ENCODE results near the gene SEMA3B. TPM values are rescaled to one million over a fixed set of nuclear protein-coding genes. Genes with fewer than 3 reads are reported as not detected.

SEMA3B gene
- total RNA-seq, 4 donors from 2014 or later, result 1.7 to 3.1 (median 2.1) TPM

DNA sequence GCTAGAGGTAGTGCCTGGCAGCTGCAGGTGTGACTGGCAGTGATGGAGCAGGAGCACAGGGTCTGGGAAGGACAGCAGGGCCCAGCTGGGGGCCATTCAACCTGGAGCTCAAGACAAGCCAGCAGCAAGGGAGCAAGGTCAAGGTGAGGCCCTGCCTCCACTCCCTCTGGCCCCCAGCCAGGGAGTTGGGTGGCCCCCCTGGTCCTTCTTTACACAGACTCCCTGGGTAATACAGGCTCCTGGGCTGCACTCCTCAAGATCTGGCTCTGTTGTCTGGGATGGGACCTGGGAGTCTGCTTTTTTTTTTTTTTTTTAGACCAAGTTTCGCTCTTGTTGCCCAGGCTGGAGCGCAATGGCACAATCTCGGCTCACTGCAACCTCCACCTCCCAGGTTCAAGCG is 18.4 kb upstream of the SEMA3B start:
- no peak for DNase-seq
- H3K4me1 ChIP-seq, result peaks cover 60 to 79% of the 10 kb centered on the region in 2 donors
- in situ Hi-C loops (cut with MboI; ENCODE audit: low sequenced_read_pairs in 4 of 4), result no loop called here
- ATAC-seq, result no peak
- no peak overlapping the region for H3K4me3 ChIP-seq
- intact Hi-C loops (cut with DNase I; ENCODE audit: low total_unique reads), result no loop called here
- TF ChIP-seq, protein P1, sequence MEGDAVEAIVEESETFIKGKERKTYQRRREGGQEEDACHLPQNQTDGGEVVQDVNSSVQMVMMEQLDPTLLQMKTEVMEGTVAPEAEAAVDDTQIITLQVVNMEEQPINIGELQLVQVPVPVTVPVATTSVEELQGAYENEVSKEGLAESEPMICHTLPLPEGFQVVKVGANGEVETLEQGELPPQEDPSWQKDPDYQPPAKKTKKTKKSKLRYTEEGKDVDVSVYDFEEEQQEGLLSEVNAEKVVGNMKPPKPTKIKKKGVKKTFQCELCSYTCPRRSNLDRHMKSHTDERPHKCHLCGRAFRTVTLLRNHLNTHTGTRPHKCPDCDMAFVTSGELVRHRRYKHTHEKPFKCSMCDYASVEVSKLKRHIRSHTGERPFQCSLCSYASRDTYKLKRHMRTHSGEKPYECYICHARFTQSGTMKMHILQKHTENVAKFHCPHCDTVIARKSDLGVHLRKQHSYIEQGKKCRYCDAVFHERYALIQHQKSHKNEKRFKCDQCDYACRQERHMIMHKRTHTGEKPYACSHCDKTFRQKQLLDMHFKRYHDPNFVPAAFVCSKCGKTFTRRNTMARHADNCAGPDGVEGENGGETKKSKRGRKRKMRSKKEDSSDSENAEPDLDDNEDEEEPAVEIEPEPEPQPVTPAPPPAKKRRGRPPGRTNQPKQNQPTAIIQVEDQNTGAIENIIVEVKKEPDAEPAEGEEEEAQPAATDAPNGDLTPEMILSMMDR (IDR thresholded peaks at IDR 0.05 in 4 of 5, conservative IDR thresholded peaks at IDR 0.05 in 1 of 5), result no peak
- no peak for TF ChIP-seq POLR2A (IDR thresholded peaks at IDR 0.05)
- H3K36me3 ChIP-seq, result peaks cover 0 to 12% of the 10 kb centered on the region in 2 donors
- peak overlapping the region; percentile 80 to 96 (median 87) for H3K27ac ChIP-seq
- H3K9me3 ChIP-seq, result no peaks in the 10 kb centered on the region
- no peaks in the 10 kb centered on the region for H3K27me3 ChIP-seq

DNA sequence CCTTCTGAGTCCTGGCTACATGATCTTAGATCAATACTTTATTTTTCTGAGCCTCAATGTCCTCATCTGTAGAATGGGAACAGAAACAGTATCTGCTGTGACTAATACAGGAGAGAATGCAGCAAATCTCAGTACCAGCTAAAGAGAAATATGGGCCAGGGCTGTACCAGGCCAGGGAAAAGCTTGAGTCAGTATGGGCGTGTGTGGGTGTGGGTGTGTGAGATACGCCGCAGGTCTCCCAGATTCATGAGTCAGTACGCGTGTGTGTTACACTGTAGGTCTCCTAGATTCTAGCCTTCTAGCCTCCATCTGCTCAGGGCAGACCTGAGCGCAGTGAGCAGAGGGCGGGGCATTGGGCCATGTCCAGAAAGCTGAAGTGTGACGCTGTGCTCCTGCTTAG is 17.7 kb upstream of the SEMA3B start:
- no peaks in the 10 kb centered on the region for H3K9me3 ChIP-seq
- H3K27ac ChIP-seq, result peak overlapping the region; percentile 80 to 96 (median 87)
- ATAC-seq (no peak), DNase-seq (no peak)
- peaks cover 55 to 75% of the 10 kb centered on the region in 2 donors for H3K4me1 ChIP-seq
- no peak overlapping the region for H3K4me3 ChIP-seq
- TF ChIP-seq, protein P1 (IDR thresholded peaks at IDR 0.05 in 4 of 5, conservative IDR thresholded peaks at IDR 0.05 in 1 of 5), result no peak
- TF ChIP-seq POLR2A (IDR thresholded peaks at IDR 0.05), result no peak
- in situ Hi-C loops (cut with MboI; ENCODE audit: low sequenced_read_pairs in 4 of 4), result no loop called here
- H3K27me3 ChIP-seq, result no peaks in the 10 kb centered on the region
- H3K36me3 ChIP-seq, result peaks cover 0 to 14% of the 10 kb centered on the region in 2 donors
- intact Hi-C loops (cut with DNase I; ENCODE audit: low total_unique reads), result no loop called here

- peaks cover 0 to 39% of the 10 kb centered on the region in 2 donors for H3K36me3 ChIP-seq
- H3K27ac ChIP-seq, result peak overlapping the region; percentile 78 to 96 (median 87)
- in situ Hi-C loops (cut with MboI; ENCODE audit: low sequenced_read_pairs in 4 of 4) (no loop called here), intact Hi-C loops (cut with DNase I; ENCODE audit: low total_unique reads) (no loop called here)
- H3K4me3 ChIP-seq, result no peak overlapping the region
- H3K27me3 ChIP-seq, result no peaks in the 10 kb centered on the region
- peak; percentile 45 to 59 for ATAC-seq
- TF ChIP-seq, protein P1 (IDR thresholded peaks at IDR 0.05 in 4 of 5, conservative IDR thresholded peaks at IDR 0.05 in 1 of 5), result no peak
- peak; percentile 35 to 65 for TF ChIP-seq POLR2A (IDR thresholded peaks at IDR 0.05)
- H3K9me3 ChIP-seq, result no peaks in the 10 kb centered on the region
- peaks cover 28 to 55% of the 10 kb centered on the region in 2 donors for H3K4me1 ChIP-seq
- peak; percentile 41 to 57 for DNase-seq
Observed at GRCh38 chr3:50254577-50255250, 14.2 kb upstream of the SEMA3B start.

GRCh38 chr3:50255251-50255615 is 13.7 kb upstream of the SEMA3B start:
- TF ChIP-seq POLR2A (IDR thresholded peaks at IDR 0.05), result no peak
- TF ChIP-seq, protein P1 (IDR thresholded peaks at IDR 0.05 in 4 of 5, conservative IDR thresholded peaks at IDR 0.05 in 1 of 5), result no peak

More at GRCh38 chr3:50255251-50255615, 13.7 kb upstream of the SEMA3B start:
- no peak for DNase-seq
- intact Hi-C loops (cut with DNase I; ENCODE audit: low total_unique reads), result no loop called here
- peak overlapping the region; percentile 78 to 96 (median 87) for H3K27ac ChIP-seq
- no peak overlapping the region for H3K4me3 ChIP-seq
- no peak for ATAC-seq
- in situ Hi-C loops (cut with MboI; ENCODE audit: low sequenced_read_pairs in 4 of 4), result no loop called here
- no peaks in the 10 kb centered on the region for H3K27me3 ChIP-seq
- no peaks in the 10 kb centered on the region for H3K9me3 ChIP-seq
- peaks cover 24 to 52% of the 10 kb centered on the region in 2 donors for H3K4me1 ChIP-seq
- peaks cover 0 to 39% of the 10 kb centered on the region in 2 donors for H3K36me3 ChIP-seq
